Lower leg skin (tissue), 3 donors: Measurements from ENCODE around the gene TDRD7.

Experiments used
- CTCF ChIP-seq, 3 donors: fragments of 450-650 bp; IDR thresholded peaks; one replicate each; pipeline ENCODE4 v1.5.1; 2016; ENCODE audit warnings: antibody characterized with exemption in 3 of 3, mild to moderate bottlenecking in 3 of 3, moderate library complexity in 2 of 3
- POLR2A ChIP-seq, 2 donors: fragments of 450-650 bp; IDR thresholded peaks; one replicate each; pipeline ENCODE4 v1.6.1; 2016 to 2017; ENCODE audit warnings: antibody characterized with exemption in 2 of 2, mild to moderate bottlenecking in 1 of 2, moderate library complexity in 1 of 2

GRCh38 chr9:97411789-97412625 is at the start of gene TDRD7:
- no peak for TF ChIP-seq POLR2A (IDR thresholded peaks at IDR 0.05)
- peak in 2 of 3 donors; percentile 43 to 82 for TF ChIP-seq CTCF (IDR thresholded peaks at IDR 0.05)
